Measurements from ENCODE around the gene GAREM1.
"Not testable (repeated sequence)": the region's sequence is repeated elsewhere in the genome, so short reads cannot be mapped to it uniquely, and the experiment has no call there.

The GAREM1 gene

GRCh38 chr18:32293107-32293506 is 177.6 kb downstream of the GAREM1 start:
- H3K9ac ChIP-seq (ENCODE audit: low read length in 5 of 5) = no peak overlapping the region
- H3K4me1 ChIP-seq (ENCODE audit: control insufficient read depth in 5 of 5, insufficient read depth in 5 of 5, low read length in 5 of 5) = peaks cover 0 to 6% (median 1%) of the 10 kb centered on the region in 5 donors
- no peaks in the 10 kb centered on the region for H3K9me3 ChIP-seq (ENCODE audit: control insufficient read depth in 5 of 5, low read length in 5 of 5)
- no peak overlapping the region for H3K4me3 ChIP-seq (ENCODE audit: low read depth in 1 of 5, low read length in 5 of 5)
- H3K27ac ChIP-seq (ENCODE audit: low read depth, low read length) = no peak overlapping the region
- no peaks in the 10 kb centered on the region for H3K27me3 ChIP-seq (ENCODE audit: control insufficient read depth in 5 of 5, insufficient read depth in 4 of 5, low read length in 5 of 5)
- H3K36me3 ChIP-seq (ENCODE audit: control insufficient read depth in 5 of 5, insufficient read depth in 5 of 5, low read length in 5 of 5) = no peaks in the 10 kb centered on the region

- H3K36me3 ChIP-seq (ENCODE audit: control insufficient read depth in 5 of 5, insufficient read depth in 5 of 5, low read length in 5 of 5) = peaks cover 0 to 13% (median 11%) of the 10 kb centered on the region in 5 donors
- not testable (repeated sequence) for H3K9ac ChIP-seq (ENCODE audit: low read length in 5 of 5); H3K4me3 ChIP-seq (ENCODE audit: low read depth in 1 of 5, low read length in 5 of 5); H3K9me3 ChIP-seq (ENCODE audit: control insufficient read depth in 5 of 5, low read length in 5 of 5); H3K27ac ChIP-seq (ENCODE audit: low read depth, low read length); H3K4me1 ChIP-seq (ENCODE audit: control insufficient read depth in 5 of 5, insufficient read depth in 5 of 5, low read length in 5 of 5); H3K27me3 ChIP-seq (ENCODE audit: control insufficient read depth in 5 of 5, insufficient read depth in 4 of 5, low read length in 5 of 5)
These were observed 179.1 kb downstream of the GAREM1 start for GRCh38 chr18:32291623-32292022.

GRCh38 chr18:32290810-32291209 is 179.9 kb downstream of the GAREM1 start:
- Histone ChIP-seq H3K27me3 (ENCODE audit: control insufficient read depth in 5 of 5, insufficient read depth in 4 of 5, low read length in 5 of 5) (no peaks in the 10 kb centered on the region), H3K9ac (ENCODE audit: low read length in 5 of 5) (no peak overlapping the region), H3K4me3 (ENCODE audit: low read depth in 1 of 5, low read length in 5 of 5) (no peak overlapping the region), H3K9me3 (ENCODE audit: control insufficient read depth in 5 of 5, low read length in 5 of 5) (no peaks in the 10 kb centered on the region), H3K4me1 (ENCODE audit: control insufficient read depth in 5 of 5, insufficient read depth in 5 of 5, low read length in 5 of 5) (peaks cover 0 to 7% (median 2%) of the 10 kb centered on the region in 5 donors), H3K36me3 (ENCODE audit: control insufficient read depth in 5 of 5, insufficient read depth in 5 of 5, low read length in 5 of 5) (peaks cover 0 to 18% (median 11%) of the 10 kb centered on the region in 5 donors), H3K27ac (ENCODE audit: low read depth, low read length) (no peak overlapping the region)

- H3K4me3 ChIP-seq (ENCODE audit: low read depth in 1 of 5, low read length in 5 of 5) = no peak overlapping the region
- no peaks in the 10 kb centered on the region for H3K27me3 ChIP-seq (ENCODE audit: control insufficient read depth in 5 of 5, insufficient read depth in 4 of 5, low read length in 5 of 5)
- H3K4me1 ChIP-seq (ENCODE audit: control insufficient read depth in 5 of 5, insufficient read depth in 5 of 5, low read length in 5 of 5) = peaks cover 0 to 17% (median 10%) of the 10 kb centered on the region in 5 donors
- no peak overlapping the region for H3K27ac ChIP-seq (ENCODE audit: low read depth, low read length)
- H3K9ac ChIP-seq (ENCODE audit: low read length in 5 of 5) = no peak overlapping the region
- no peaks in the 10 kb centered on the region for H3K9me3 ChIP-seq (ENCODE audit: control insufficient read depth in 5 of 5, low read length in 5 of 5)
- peaks cover 0 to 18% (median 11%) of the 10 kb centered on the region in 5 donors for H3K36me3 ChIP-seq (ENCODE audit: control insufficient read depth in 5 of 5, insufficient read depth in 5 of 5, low read length in 5 of 5)
These were observed 181.1 kb downstream of the GAREM1 start for GRCh38 chr18:32289483-32290075.

- Histone ChIP-seq H3K9ac (ENCODE audit: low read length in 5 of 5) (no peak overlapping the region), H3K4me1 (ENCODE audit: control insufficient read depth in 5 of 5, insufficient read depth in 5 of 5, low read length in 5 of 5) (peaks cover 0 to 23% (median 12%) of the 10 kb centered on the region in 5 donors), H3K27ac (ENCODE audit: low read depth, low read length) (no peak overlapping the region), H3K36me3 (ENCODE audit: control insufficient read depth in 5 of 5, insufficient read depth in 5 of 5, low read length in 5 of 5) (peaks cover 0 to 18% (median 11%) of the 10 kb centered on the region in 5 donors), H3K27me3 (ENCODE audit: control insufficient read depth in 5 of 5, insufficient read depth in 4 of 5, low read length in 5 of 5) (no peaks in the 10 kb centered on the region), H3K9me3 (ENCODE audit: control insufficient read depth in 5 of 5, low read length in 5 of 5) (no peaks in the 10 kb centered on the region), H3K4me3 (ENCODE audit: low read depth in 1 of 5, low read length in 5 of 5) (no peak overlapping the region)
These were observed 182.8 kb downstream of the GAREM1 start for GRCh38 chr18:32287873-32288272.

GRCh38 chr18:32287249-32287648 is 183.4 kb downstream of the GAREM1 start:
- Histone ChIP-seq H3K27me3 (ENCODE audit: control insufficient read depth in 5 of 5, insufficient read depth in 4 of 5, low read length in 5 of 5) (no peaks in the 10 kb centered on the region), H3K36me3 (ENCODE audit: control insufficient read depth in 5 of 5, insufficient read depth in 5 of 5, low read length in 5 of 5) (peaks cover 0 to 18% (median 11%) of the 10 kb centered on the region in 5 donors), H3K4me3 (ENCODE audit: low read depth in 1 of 5, low read length in 5 of 5) (no peak overlapping the region), H3K27ac (ENCODE audit: low read depth, low read length) (no peak overlapping the region), H3K9ac (ENCODE audit: low read length in 5 of 5) (no peak overlapping the region), H3K4me1 (ENCODE audit: control insufficient read depth in 5 of 5, insufficient read depth in 5 of 5, low read length in 5 of 5) (peaks cover 0 to 26% (median 17%) of the 10 kb centered on the region in 5 donors), H3K9me3 (ENCODE audit: control insufficient read depth in 5 of 5, low read length in 5 of 5) (no peaks in the 10 kb centered on the region)

GRCh38 chr18:32286749-32287148 is 183.9 kb downstream of the GAREM1 start:
- H3K4me1 ChIP-seq (ENCODE audit: control insufficient read depth in 5 of 5, insufficient read depth in 5 of 5, low read length in 5 of 5) = peaks cover 0 to 26% (median 17%) of the 10 kb centered on the region in 5 donors
- H3K4me3 ChIP-seq (ENCODE audit: low read depth in 1 of 5, low read length in 5 of 5) = no peak overlapping the region
- no peak overlapping the region for H3K9ac ChIP-seq (ENCODE audit: low read length in 5 of 5)
- H3K27ac ChIP-seq (ENCODE audit: low read depth, low read length) = no peak overlapping the region
- H3K9me3 ChIP-seq (ENCODE audit: control insufficient read depth in 5 of 5, low read length in 5 of 5) = no peaks in the 10 kb centered on the region
- no peaks in the 10 kb centered on the region for H3K27me3 ChIP-seq (ENCODE audit: control insufficient read depth in 5 of 5, insufficient read depth in 4 of 5, low read length in 5 of 5)
- peaks cover 0 to 18% (median 11%) of the 10 kb centered on the region in 5 donors for H3K36me3 ChIP-seq (ENCODE audit: control insufficient read depth in 5 of 5, insufficient read depth in 5 of 5, low read length in 5 of 5)

- H3K4me3 ChIP-seq (ENCODE audit: low read depth in 1 of 5, low read length in 5 of 5) = no peak overlapping the region
- H3K27me3 ChIP-seq (ENCODE audit: control insufficient read depth in 5 of 5, insufficient read depth in 4 of 5, low read length in 5 of 5) = no peaks in the 10 kb centered on the region
- no peak overlapping the region for H3K27ac ChIP-seq (ENCODE audit: low read depth, low read length)
- no peak overlapping the region for H3K9ac ChIP-seq (ENCODE audit: low read length in 5 of 5)
- H3K4me1 ChIP-seq (ENCODE audit: control insufficient read depth in 5 of 5, insufficient read depth in 5 of 5, low read length in 5 of 5) = peaks cover 0 to 33% (median 20%) of the 10 kb centered on the region in 5 donors
- H3K36me3 ChIP-seq (ENCODE audit: control insufficient read depth in 5 of 5, insufficient read depth in 5 of 5, low read length in 5 of 5) = peaks cover 0 to 18% (median 11%) of the 10 kb centered on the region in 5 donors
- H3K9me3 ChIP-seq (ENCODE audit: control insufficient read depth in 5 of 5, low read length in 5 of 5) = no peaks in the 10 kb centered on the region
These were observed 186.4 kb downstream of the GAREM1 start for GRCh38 chr18:32284284-32284683.

GRCh38 chr18:32280911-32281310 is 189.8 kb downstream of the GAREM1 start:
- Histone ChIP-seq H3K27me3 (ENCODE audit: control insufficient read depth in 5 of 5, insufficient read depth in 4 of 5, low read length in 5 of 5) (no peaks in the 10 kb centered on the region), H3K4me1 (ENCODE audit: control insufficient read depth in 5 of 5, insufficient read depth in 5 of 5, low read length in 5 of 5) (peaks cover 4 to 43% (median 35%) of the 10 kb centered on the region in 5 donors), H3K9me3 (ENCODE audit: control insufficient read depth in 5 of 5, low read length in 5 of 5) (no peaks in the 10 kb centered on the region), H3K36me3 (ENCODE audit: control insufficient read depth in 5 of 5, insufficient read depth in 5 of 5, low read length in 5 of 5) (no peaks in the 10 kb centered on the region), H3K4me3 (ENCODE audit: low read depth in 1 of 5, low read length in 5 of 5) (no peak overlapping the region), H3K9ac (ENCODE audit: low read length in 5 of 5) (no peak overlapping the region), H3K27ac (ENCODE audit: low read depth, low read length) (no peak overlapping the region)

- H3K4me3 ChIP-seq (ENCODE audit: low read depth in 1 of 5, low read length in 5 of 5) = no peak overlapping the region
- H3K27me3 ChIP-seq (ENCODE audit: control insufficient read depth in 5 of 5, insufficient read depth in 4 of 5, low read length in 5 of 5) = no peaks in the 10 kb centered on the region
- no peaks in the 10 kb centered on the region for H3K36me3 ChIP-seq (ENCODE audit: control insufficient read depth in 5 of 5, insufficient read depth in 5 of 5, low read length in 5 of 5)
- peaks cover 4 to 38% (median 30%) of the 10 kb centered on the region in 5 donors for H3K4me1 ChIP-seq (ENCODE audit: control insufficient read depth in 5 of 5, insufficient read depth in 5 of 5, low read length in 5 of 5)
- no peak overlapping the region for H3K27ac ChIP-seq (ENCODE audit: low read depth, low read length)
- H3K9me3 ChIP-seq (ENCODE audit: control insufficient read depth in 5 of 5, low read length in 5 of 5) = no peaks in the 10 kb centered on the region
- peak overlapping the region in 1 of 5 donors; percentile 56 for H3K9ac ChIP-seq (ENCODE audit: low read length in 5 of 5)
These were observed 190.4 kb downstream of the GAREM1 start for GRCh38 chr18:32280188-32280783.

Measured in subcutaneous abdominal adipose tissue (tissue), 5 donors.